Left ventricle myocardium inferior (tissue), 1 donor: ENCODE results near the gene SH3PXD2A. TPM values are rescaled to one million over a fixed set of nuclear protein-coding genes. Genes with fewer than 3 reads are reported as not detected.

Source experiments
- DNase-seq: peaks from one replicate; pipeline ENCODE4 v3.0.0-alpha.2; 2020
- H3K27ac ChIP-seq: fragments of 200-600 bp; replicated peaks from 2 replicates; pipeline ENCODE4 v1.8.0; 2021
- H3K27me3 ChIP-seq: fragments of 200-600 bp; 2 replicates; pipeline ENCODE4 v1.8.0; 2021; ENCODE audit warnings: low read depth
- H3K36me3 ChIP-seq: fragments of 200-600 bp; 2 replicates; pipeline ENCODE4 v1.8.0; 2021
- H3K4me1 ChIP-seq: fragments of 200-600 bp; 2 replicates; pipeline ENCODE4 v1.8.0; 2021
- H3K4me3 ChIP-seq: fragments of 200-600 bp; 2 replicates; pipeline ENCODE4 v1.8.0; 2021; ENCODE audit warnings: mild to moderate bottlenecking, moderate library complexity
- H3K9me3 ChIP-seq: fragments of 200-600 bp; replicated peaks from 2 replicates; pipeline ENCODE4 v1.8.0; 2021
- intact Hi-C: fragments of 100-400 bp; cut with micrococcal nuclease; formaldehyde crosslinking; loops from one replicate; pipeline ENCODE4 v1.11.0; 2022
- total RNA-seq: library from RNA; stranded (reverse); fragmentation: NEBNext Ultra II Directional; extraction: Animal tissue kit (Norgen Biotek cat#: 25700); gene quantifications from one replicate; pipeline ENCODE4 v1.2.1, GENCODE V29; 2021
- TF ChIP-seq, protein P1 (sequence below): fragments of 200-600 bp; IDR thresholded peaks from 2 replicates; pipeline ENCODE4 v1.8.0; 2021; ENCODE audit warnings: antibody characterized with exemption, mild to moderate bottlenecking, borderline replicate concordance
- donor health status: DM: no; HTN: yes; CAD: no; lungs with severe emphysema.

The SH3PXD2A gene
- total RNA-seq, 1 donor from 2014 or later, result 34.4 TPM

DNA sequence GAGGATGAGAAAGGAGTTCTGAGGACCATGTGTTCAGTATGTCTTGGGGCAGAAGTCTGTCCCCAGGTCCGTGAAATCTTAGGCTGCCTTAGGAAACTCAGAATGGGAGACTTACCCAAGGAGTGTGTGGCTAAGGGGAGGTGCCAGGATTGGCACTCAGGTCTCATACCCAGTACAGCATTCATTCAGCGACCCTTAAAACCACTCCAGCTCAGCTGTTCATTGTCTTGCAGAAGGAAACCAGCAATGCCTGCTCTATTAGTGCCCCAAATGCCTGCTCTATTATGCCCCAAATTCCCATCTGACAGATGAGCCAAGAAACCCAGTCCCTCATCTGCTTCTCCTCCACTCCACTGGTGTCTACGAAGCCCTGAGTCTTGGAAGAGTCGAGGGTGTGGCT is 214.1 kb downstream of the SH3PXD2A start:
- DNase-seq, result no peak
- H3K27me3 ChIP-seq, result no peaks in the 10 kb centered on the region
- no peaks in the 10 kb centered on the region for H3K36me3 ChIP-seq
- intact Hi-C loops, result no loop called here
- H3K4me3 ChIP-seq, result no peak overlapping the region
- H3K4me1 ChIP-seq, result peaks cover 76% of the 10 kb centered on the region
- H3K9me3 ChIP-seq, result no peaks in the 10 kb centered on the region
- TF ChIP-seq, protein P1, sequence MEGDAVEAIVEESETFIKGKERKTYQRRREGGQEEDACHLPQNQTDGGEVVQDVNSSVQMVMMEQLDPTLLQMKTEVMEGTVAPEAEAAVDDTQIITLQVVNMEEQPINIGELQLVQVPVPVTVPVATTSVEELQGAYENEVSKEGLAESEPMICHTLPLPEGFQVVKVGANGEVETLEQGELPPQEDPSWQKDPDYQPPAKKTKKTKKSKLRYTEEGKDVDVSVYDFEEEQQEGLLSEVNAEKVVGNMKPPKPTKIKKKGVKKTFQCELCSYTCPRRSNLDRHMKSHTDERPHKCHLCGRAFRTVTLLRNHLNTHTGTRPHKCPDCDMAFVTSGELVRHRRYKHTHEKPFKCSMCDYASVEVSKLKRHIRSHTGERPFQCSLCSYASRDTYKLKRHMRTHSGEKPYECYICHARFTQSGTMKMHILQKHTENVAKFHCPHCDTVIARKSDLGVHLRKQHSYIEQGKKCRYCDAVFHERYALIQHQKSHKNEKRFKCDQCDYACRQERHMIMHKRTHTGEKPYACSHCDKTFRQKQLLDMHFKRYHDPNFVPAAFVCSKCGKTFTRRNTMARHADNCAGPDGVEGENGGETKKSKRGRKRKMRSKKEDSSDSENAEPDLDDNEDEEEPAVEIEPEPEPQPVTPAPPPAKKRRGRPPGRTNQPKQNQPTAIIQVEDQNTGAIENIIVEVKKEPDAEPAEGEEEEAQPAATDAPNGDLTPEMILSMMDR, result no peak
- H3K27ac ChIP-seq, result peak overlapping the region; percentile 79

DNA sequence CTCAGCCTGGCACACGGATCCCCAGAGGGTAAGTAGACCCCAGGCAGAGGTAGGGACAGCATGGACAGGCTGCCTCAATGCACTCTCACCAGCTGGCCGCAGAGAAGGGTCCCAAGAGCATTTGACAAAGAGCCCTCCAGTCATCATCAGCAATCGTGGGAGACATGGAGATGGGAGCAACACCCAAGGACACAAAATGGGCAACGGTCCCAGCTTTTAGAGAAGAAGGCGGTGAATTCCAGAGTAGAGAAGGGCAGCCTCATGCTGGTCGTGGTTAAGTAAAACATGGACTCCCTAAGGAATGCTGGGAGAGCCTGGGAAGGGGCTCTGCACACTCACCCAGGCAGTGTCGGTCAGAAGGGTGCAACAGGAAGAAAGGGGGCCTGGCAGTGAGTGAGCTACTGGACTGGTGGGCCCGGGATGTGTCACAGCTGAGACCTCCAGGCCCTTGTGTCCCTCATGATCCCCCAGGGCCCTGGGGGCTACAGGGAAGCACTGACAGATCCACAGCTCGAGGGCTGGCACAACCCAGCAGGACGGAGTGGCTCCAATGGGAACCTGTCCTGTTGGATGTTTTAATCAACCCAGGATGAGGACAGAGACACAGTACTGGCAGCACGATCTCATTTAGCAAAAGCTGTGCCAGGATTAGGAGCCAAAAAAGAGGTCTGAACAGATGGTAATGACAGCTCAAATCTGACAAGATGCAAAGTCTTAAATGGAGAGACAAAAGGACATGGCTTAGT is 214.8 kb downstream of the SH3PXD2A start:
- TF ChIP-seq, protein P1, result no peak
- intact Hi-C loops, result no loop called here
- no peaks in the 10 kb centered on the region for H3K9me3 ChIP-seq
- peaks cover 76% of the 10 kb centered on the region for H3K4me1 ChIP-seq
- H3K27ac ChIP-seq, result peak overlapping the region; percentile 79
- DNase-seq, result no peak
- no peaks in the 10 kb centered on the region for H3K27me3 ChIP-seq
- H3K4me3 ChIP-seq, result no peak overlapping the region
- H3K36me3 ChIP-seq, result no peaks in the 10 kb centered on the region

DNA sequence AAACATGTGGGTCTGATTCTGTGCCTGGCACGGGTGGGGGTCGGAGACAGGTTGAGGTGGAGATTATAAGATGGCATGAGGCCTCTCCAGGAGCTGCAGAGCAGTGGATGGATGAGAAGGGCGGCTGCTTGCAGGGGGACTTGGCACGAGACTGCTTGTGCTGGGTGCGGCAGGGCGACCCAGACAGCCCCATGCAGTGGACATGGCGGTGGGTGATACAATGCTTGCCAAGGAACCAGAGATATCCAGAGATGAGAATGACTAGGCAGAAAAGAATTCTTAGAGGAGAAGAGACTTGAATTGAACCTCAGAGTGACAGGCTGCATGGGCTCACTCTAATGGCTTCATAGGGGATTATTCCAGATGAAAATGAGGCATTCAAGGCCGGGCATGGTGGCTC is 216.4 kb downstream of the SH3PXD2A start:
- Histone ChIP-seq H3K27ac (peak overlapping the region; percentile 86), H3K36me3 (peaks cover 4% of the 10 kb centered on the region), H3K9me3 (no peaks in the 10 kb centered on the region), H3K4me1 (peaks cover 72% of the 10 kb centered on the region), H3K27me3 (no peaks in the 10 kb centered on the region), H3K4me3 (no peak overlapping the region)
- intact Hi-C loops, result no loop called here
- TF ChIP-seq, protein P1, result no peak
- no peak for DNase-seq

DNA sequence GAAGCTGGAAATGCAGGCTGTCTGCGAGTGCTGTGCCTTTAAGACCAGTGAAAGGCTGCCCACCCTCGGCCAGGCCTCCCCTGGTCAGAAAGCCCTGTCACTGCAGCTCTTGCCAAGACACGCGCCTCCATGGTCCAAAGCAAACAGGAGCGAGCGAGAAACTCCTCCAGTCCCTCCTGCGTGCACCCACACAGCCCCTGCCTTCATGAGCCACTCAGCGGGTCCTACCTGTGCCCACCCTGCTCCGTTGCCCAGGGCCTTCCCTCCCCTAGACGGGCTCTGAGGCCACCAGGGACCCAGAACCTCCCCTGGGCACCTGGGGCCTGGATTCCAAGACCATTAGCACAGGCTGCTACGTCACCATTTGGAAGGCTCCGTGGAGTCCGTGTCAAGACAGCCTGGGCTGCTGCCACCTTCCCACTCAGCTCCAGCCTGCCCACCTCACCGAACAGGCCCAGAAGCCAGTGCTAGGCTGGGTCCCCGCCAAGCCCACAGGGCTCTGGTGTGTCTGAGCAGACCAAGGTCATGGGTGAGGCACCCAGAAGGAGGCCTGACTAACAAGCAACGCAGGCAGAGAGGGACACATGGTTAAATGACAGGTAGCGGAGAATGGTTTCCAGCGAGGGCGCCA is 217.3 kb downstream of the SH3PXD2A start:
- DNase-seq, result peak; percentile 78
- peaks cover 8% of the 10 kb centered on the region for H3K36me3 ChIP-seq
- H3K9me3 ChIP-seq, result no peaks in the 10 kb centered on the region
- TF ChIP-seq, protein P1, result no peak
- H3K4me3 ChIP-seq, result peak overlapping the region; percentile 18
- H3K4me1 ChIP-seq, result peaks cover 72% of the 10 kb centered on the region
- peak overlapping the region; percentile 86 for H3K27ac ChIP-seq
- H3K27me3 ChIP-seq, result no peaks in the 10 kb centered on the region
- intact Hi-C loops, result no loop called here

DNA sequence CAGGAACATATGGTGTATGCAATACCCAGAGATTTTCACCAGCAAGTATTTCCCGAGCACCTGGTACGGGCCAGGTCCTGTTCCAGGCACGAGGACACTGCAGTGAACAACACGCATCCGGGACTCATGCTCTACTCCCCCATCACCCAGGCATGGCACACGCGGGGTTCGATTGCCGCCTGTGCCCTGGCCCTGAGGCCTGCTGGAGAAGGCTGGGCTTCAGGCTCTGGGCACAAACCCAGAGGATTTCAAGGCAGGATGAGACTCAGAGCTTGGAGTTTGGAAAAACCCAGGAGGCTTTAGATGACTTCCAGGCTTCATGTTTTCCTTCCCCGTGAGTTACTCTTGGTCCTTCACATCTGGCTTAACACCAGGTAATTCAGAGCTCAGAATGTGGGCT is 218.4 kb downstream of the SH3PXD2A start:
- TF ChIP-seq, protein P1, result no peak
- H3K4me1 ChIP-seq, result peaks cover 75% of the 10 kb centered on the region
- no peak for DNase-seq

More for the DNA sequence above, 218.4 kb downstream of the SH3PXD2A start:
- H3K36me3 ChIP-seq, result peaks cover 11% of the 10 kb centered on the region
- peak overlapping the region; percentile 86 for H3K27ac ChIP-seq
- intact Hi-C loops, result no loop called here
- no peak overlapping the region for H3K4me3 ChIP-seq
- H3K27me3 ChIP-seq, result no peaks in the 10 kb centered on the region
- no peaks in the 10 kb centered on the region for H3K9me3 ChIP-seq
